Bronchial epithelial cell (primary cell): ENCODE measurements around the gene SZT2. TPM values are rescaled to one million over a fixed set of nuclear protein-coding genes. Genes with fewer than 3 reads are reported as not detected.
"Not testable (repeated sequence)": the region's sequence is repeated elsewhere in the genome, so short reads cannot be mapped to it uniquely, and the experiment has no call there.

Experiments
- DNase-seq: peaks from one replicate; pipeline ENCODE4 v3.0.0-alpha.2; 2010; ENCODE audit warnings: low read depth
- FAIRE-seq: peaks from 2 replicates; lab custom pipeline; 2011; peaks lifted over from hg19 to GRCh38; lab: Jason Lieb, UNC
- H3K27me3 ChIP-seq: 2 replicates; pipeline ENCODE4 v1.5.1; 2011; ENCODE audit warnings: low read length; ENCODE audit not compliant: control insufficient read depth, insufficient read depth
- H3K36me3 ChIP-seq: 2 replicates; pipeline ENCODE4 v1.5.1; 2011; ENCODE audit warnings: low read length; ENCODE audit not compliant: control insufficient read depth, insufficient read depth
- H3K4me3 ChIP-seq: 2 replicates; pipeline ENCODE4 v1.5.1; 2011; ENCODE audit warnings: mild to moderate bottlenecking, low read depth, low read length, control low read depth
- CTCF ChIP-seq: IDR thresholded peaks from 2 replicates; pipeline ENCODE4 v1.5.1; 2011; ENCODE audit warnings: mild to moderate bottlenecking, moderate library complexity, low read length, control low read depth, inconsistent platforms; ENCODE audit not compliant: insufficient read depth, severe bottlenecking
- total RNA-seq: library from RNA; depleted of rRNA; stranded (reverse); fragments of >200 nt; gene quantifications from 2 replicates; pipeline ENCODE4 v1.2.1, GENCODE V29; 2014

SZT2 gene
- total RNA-seq, 1 donor from 2014 or later = 12.6 TPM

- FAIRE-seq (no peak), DNase-seq (no peak)
- TF ChIP-seq CTCF = no peak
- peaks cover 28% of the 10 kb centered on the region for H3K36me3 ChIP-seq
- H3K27me3 ChIP-seq = no peaks in the 10 kb centered on the region
- H3K4me3 ChIP-seq = no peak overlapping the region
These were observed 62.2 kb downstream of the SZT2 start for GRCh38 chr1:43451701-43452532.

GRCh38 chr1:43452789-43453441 lies 63.2 kb downstream of the SZT2 start:
- H3K27me3 ChIP-seq = no peaks in the 10 kb centered on the region
- FAIRE-seq (peak; percentile 62), DNase-seq (peak; percentile 67)
- H3K36me3 ChIP-seq = peaks cover 19% of the 10 kb centered on the region
- TF ChIP-seq CTCF = no peak
- H3K4me3 ChIP-seq = peak overlapping the region; percentile 54

- no peak for TF ChIP-seq CTCF
- no peak for FAIRE-seq
- peak; percentile 82 for DNase-seq
These were observed 64.0 kb downstream of the SZT2 start, which contains the start of gene HYI for GRCh38 chr1:43453442-43454269. HYI (minus strand) TSS chr1:43453931; CDS start chr1:43453793, 138 bp downstream.

DNA sequence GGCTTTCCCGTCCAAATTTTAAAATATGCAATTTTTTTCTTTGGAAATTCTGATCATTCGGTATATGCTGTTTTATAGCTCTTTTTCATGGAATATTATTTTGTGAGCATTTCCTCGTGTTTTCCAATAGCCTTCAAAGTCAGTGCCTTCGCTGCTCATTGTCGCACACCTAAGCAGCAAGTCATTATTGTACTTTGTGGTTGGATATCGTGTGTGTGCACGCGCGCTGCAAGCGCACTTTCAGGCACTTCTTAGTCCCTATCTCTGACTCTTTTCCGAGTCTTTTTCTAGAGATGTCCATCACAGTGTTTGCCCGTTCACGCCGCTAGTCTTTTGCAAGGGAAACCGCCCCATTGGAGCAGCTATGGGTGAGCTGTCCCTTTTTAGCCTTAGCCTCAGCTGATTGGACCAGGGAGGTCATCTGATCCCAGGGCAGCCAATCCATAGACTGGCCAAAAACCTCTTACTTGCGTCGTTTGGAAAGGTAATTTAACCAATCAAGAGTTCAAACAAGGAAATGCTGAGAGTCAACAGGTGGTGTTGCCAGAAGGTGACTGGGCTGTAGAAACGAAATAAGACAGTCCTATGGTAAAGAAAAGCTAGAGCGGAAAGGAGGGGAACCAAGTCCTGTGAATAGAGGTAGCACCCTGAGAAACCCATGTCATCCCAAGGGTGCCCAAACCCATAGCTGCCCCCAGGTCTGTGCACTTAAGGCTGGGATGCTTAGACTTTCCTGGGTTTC lies 64.7 kb downstream of the SZT2 start:
- peak; percentile 96 for DNase-seq
- Histone ChIP-seq H3K4me3 (peak overlapping the region; percentile 54), H3K36me3 (peaks cover 11% of the 10 kb centered on the region), H3K27me3 (no peaks in the 10 kb centered on the region)
- TF ChIP-seq CTCF = no peak
- FAIRE-seq = no peak

More at GRCh38 chr1:43453442-43454269, 64.0 kb downstream of the SZT2 start, which contains the start of gene HYI:
- peak within 1 kb of the TSS; percentile 54 for H3K4me3 ChIP-seq
- no peaks in the 10 kb centered on the region for H3K27me3 ChIP-seq
- H3K36me3 ChIP-seq = peaks cover 16% of the 10 kb centered on the region

DNA sequence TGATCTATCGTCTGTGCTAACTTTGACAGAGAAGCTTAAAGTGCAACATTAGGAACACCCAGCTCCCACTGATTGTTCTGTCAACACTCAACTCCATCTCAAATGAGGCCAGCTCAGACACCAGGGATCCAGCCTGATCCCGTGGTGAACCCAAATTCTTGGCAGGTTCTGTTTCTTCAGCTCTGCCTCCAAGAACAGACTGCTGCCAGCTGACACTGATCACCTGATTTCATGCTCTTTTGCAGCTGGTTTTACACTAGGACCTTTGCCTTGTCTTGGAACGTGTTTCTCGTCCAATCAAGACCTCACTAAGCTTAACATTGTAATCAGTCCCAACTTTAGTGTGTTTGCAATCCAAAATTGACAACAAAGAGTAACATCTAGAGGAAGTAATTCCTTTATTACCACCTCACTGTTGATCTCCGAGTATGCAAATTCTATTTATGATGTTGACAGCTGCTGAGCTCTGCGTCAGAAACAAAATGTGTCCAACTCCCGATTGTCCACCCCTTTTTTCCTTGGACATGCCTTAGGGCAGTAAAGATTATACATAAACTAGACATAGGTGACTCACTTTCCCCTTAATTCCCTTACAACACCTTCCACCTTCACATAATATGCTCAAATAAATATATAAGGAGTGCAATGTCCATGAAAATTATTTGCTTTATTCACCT lies 65.7 kb downstream of the SZT2 start:
- Histone ChIP-seq H3K4me3 (no peak overlapping the region), H3K36me3 (peaks cover 6% of the 10 kb centered on the region), H3K27me3 (no peaks in the 10 kb centered on the region)
- no peak for DNase-seq
- no peak for FAIRE-seq
- TF ChIP-seq CTCF = no peak

DNA sequence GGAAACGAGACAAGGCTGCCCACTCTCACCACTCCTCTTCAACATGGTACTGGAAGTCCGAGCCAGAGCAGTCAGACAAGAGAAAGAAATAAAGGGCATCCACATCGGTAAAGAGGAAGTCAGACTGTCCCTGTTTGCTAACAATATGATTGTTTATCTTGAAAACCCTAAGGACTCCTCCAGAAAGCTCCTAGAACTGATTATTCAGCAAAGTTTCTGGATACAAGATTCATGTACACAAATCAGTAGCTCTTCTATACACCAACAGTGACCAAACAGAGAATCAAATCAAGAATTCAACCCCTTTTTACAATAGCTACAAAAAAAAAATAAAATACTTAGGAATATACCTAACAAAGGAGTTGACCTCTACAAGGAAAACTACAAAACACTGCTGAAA lies 68.7 kb downstream of the SZT2 start:
- H3K4me3 ChIP-seq, DNase-seq, H3K36me3 ChIP-seq, H3K27me3 ChIP-seq, FAIRE-seq: not testable (repeated sequence)
